Muscle layer of duodenum (tissue), 2 donors: ENCODE results near the gene ITLN2.

Source experiments
- H3K27ac ChIP-seq: one replicate; pipeline ENCODE4 v1.7.0; 2013; ENCODE audit warnings: mild to moderate bottlenecking, low read length
- H3K27me3 ChIP-seq: one replicate; pipeline ENCODE4 v1.7.0; 2013; ENCODE audit warnings: low read depth, mild to moderate bottlenecking, control low read depth, low read length
- H3K36me3 ChIP-seq, 2 donors: one replicate each; pipeline ENCODE4 v1.7.0; 2013; ENCODE audit warnings: low read length in 2 of 2, control low read depth in 1 of 2, mild to moderate bottlenecking in 1 of 2; ENCODE audit not compliant: insufficient read depth in 2 of 2, control insufficient read depth in 1 of 2
- H3K4me1 ChIP-seq, 2 donors: one replicate each; pipeline ENCODE4 v1.7.0; 2013; ENCODE audit warnings: low read length in 2 of 2, mild to moderate bottlenecking in 2 of 2, control low read depth in 1 of 2, moderate library complexity in 1 of 2; ENCODE audit not compliant: insufficient read depth in 2 of 2, control insufficient read depth in 1 of 2
- H3K4me3 ChIP-seq, 2 donors: one replicate each; pipeline ENCODE4 v1.7.0; 2013; ENCODE audit warnings: low read length in 2 of 2, low read depth in 1 of 2, mild to moderate bottlenecking in 1 of 2
- H3K9me3 ChIP-seq, 2 donors: one replicate each; pipeline ENCODE4 v1.7.0; 2013; ENCODE audit warnings: low read length in 2 of 2, control low read depth in 1 of 2, mild to moderate bottlenecking in 1 of 2; ENCODE audit not compliant: control insufficient read depth in 1 of 2
- donor health status: healthy.

The ITLN2 gene

GRCh38 chr1:160981584-160982411 is 27.2 kb upstream of the ITLN2 start:
- Histone ChIP-seq H3K27me3 (no peaks in the 10 kb centered on the region), H3K4me3 (no peak overlapping the region), H3K27ac (no peak overlapping the region), H3K4me1 (peaks cover 0 to 7% of the 10 kb centered on the region in 2 donors), H3K9me3 (no peaks in the 10 kb centered on the region), H3K36me3 (no peaks in the 10 kb centered on the region)

- no peak overlapping the region for H3K4me3 ChIP-seq
These were observed 24.7 kb upstream of the ITLN2 start for GRCh38 chr1:160979286-160979685.

GRCh38 chr1:160978510-160978927 is 23.9 kb upstream of the ITLN2 start:
- no peaks in the 10 kb centered on the region for H3K9me3 ChIP-seq
- H3K27ac ChIP-seq, result no peak overlapping the region
- peaks cover 0 to 7% of the 10 kb centered on the region in 2 donors for H3K4me1 ChIP-seq
- H3K36me3 ChIP-seq, result no peaks in the 10 kb centered on the region
- no peaks in the 10 kb centered on the region for H3K27me3 ChIP-seq
- no peak overlapping the region for H3K4me3 ChIP-seq

More at GRCh38 chr1:160979286-160979685, 24.7 kb upstream of the ITLN2 start:
- Histone ChIP-seq H3K27me3 (no peaks in the 10 kb centered on the region), H3K27ac (no peak overlapping the region), H3K4me1 (peaks cover 0 to 7% of the 10 kb centered on the region in 2 donors), H3K36me3 (no peaks in the 10 kb centered on the region), H3K9me3 (no peaks in the 10 kb centered on the region)

- no peaks in the 10 kb centered on the region for H3K27me3 ChIP-seq
These were observed 20.4 kb upstream of the ITLN2 start for GRCh38 chr1:160975026-160975425.

GRCh38 chr1:160973491-160973890 is 18.9 kb upstream of the ITLN2 start:
- Histone ChIP-seq H3K4me1 (peaks cover 0 to 4% of the 10 kb centered on the region in 2 donors), H3K9me3 (no peaks in the 10 kb centered on the region), H3K36me3 (no peaks in the 10 kb centered on the region), H3K27me3 (no peaks in the 10 kb centered on the region), H3K4me3 (no peak overlapping the region), H3K27ac (no peak overlapping the region)

More at GRCh38 chr1:160975026-160975425, 20.4 kb upstream of the ITLN2 start:
- Histone ChIP-seq H3K4me3 (no peak overlapping the region), H3K4me1 (peaks cover 0 to 4% of the 10 kb centered on the region in 2 donors), H3K9me3 (no peaks in the 10 kb centered on the region), H3K27ac (no peak overlapping the region), H3K36me3 (no peaks in the 10 kb centered on the region)

GRCh38 chr1:160972939-160973338 is 18.3 kb upstream of the ITLN2 start:
- H3K27me3 ChIP-seq, result no peaks in the 10 kb centered on the region

GRCh38 chr1:160971618-160972056 is 17.0 kb upstream of the ITLN2 start:
- H3K27me3 ChIP-seq, result no peaks in the 10 kb centered on the region
- no peaks in the 10 kb centered on the region for H3K36me3 ChIP-seq
- no peak overlapping the region for H3K4me3 ChIP-seq
- no peak overlapping the region for H3K27ac ChIP-seq
- no peaks in the 10 kb centered on the region for H3K9me3 ChIP-seq
- peaks cover 0 to 4% of the 10 kb centered on the region in 2 donors for H3K4me1 ChIP-seq

More at GRCh38 chr1:160972939-160973338, 18.3 kb upstream of the ITLN2 start:
- no peaks in the 10 kb centered on the region for H3K9me3 ChIP-seq
- no peak overlapping the region for H3K27ac ChIP-seq
- no peaks in the 10 kb centered on the region for H3K36me3 ChIP-seq
- H3K4me1 ChIP-seq, result peaks cover 0 to 4% of the 10 kb centered on the region in 2 donors
- no peak overlapping the region for H3K4me3 ChIP-seq

- Histone ChIP-seq H3K9me3 (no peaks in the 10 kb centered on the region), H3K27ac (no peak overlapping the region), H3K4me3 (no peak overlapping the region), H3K36me3 (no peaks in the 10 kb centered on the region), H3K27me3 (no peaks in the 10 kb centered on the region), H3K4me1 (no peaks in the 10 kb centered on the region)
These were observed 8.9 kb upstream of the ITLN2 start for GRCh38 chr1:160963521-160963920.

GRCh38 chr1:160961419-160961818 is 6.8 kb upstream of the ITLN2 start:
- Histone ChIP-seq H3K4me3 (no peak overlapping the region), H3K27ac (no peak overlapping the region), H3K4me1 (no peaks in the 10 kb centered on the region), H3K27me3 (no peaks in the 10 kb centered on the region), H3K9me3 (no peaks in the 10 kb centered on the region), H3K36me3 (no peaks in the 10 kb centered on the region)

GRCh38 chr1:160956966-160957365 is 2.4 kb upstream of the ITLN2 start:
- H3K9me3 ChIP-seq, result no peaks in the 10 kb centered on the region
- H3K4me1 ChIP-seq, result no peaks in the 10 kb centered on the region
- no peaks in the 10 kb centered on the region for H3K36me3 ChIP-seq
- H3K27me3 ChIP-seq, result no peaks in the 10 kb centered on the region
- no peak overlapping the region for H3K4me3 ChIP-seq
- no peak overlapping the region for H3K27ac ChIP-seq

- no peaks in the 10 kb centered on the region for H3K9me3 ChIP-seq
- no peak overlapping the region for H3K4me3 ChIP-seq
- H3K27ac ChIP-seq, result no peak overlapping the region
- no peaks in the 10 kb centered on the region for H3K36me3 ChIP-seq
- H3K27me3 ChIP-seq, result no peaks in the 10 kb centered on the region
- H3K4me1 ChIP-seq, result no peaks in the 10 kb centered on the region
These were observed 1.6 kb downstream of the ITLN2 start for GRCh38 chr1:160953030-160953429.

- Histone ChIP-seq H3K36me3 (no peaks in the 10 kb centered on the region), H3K4me1 (no peaks in the 10 kb centered on the region), H3K27ac (no peak overlapping the region), H3K27me3 (no peaks in the 10 kb centered on the region), H3K9me3 (no peaks in the 10 kb centered on the region), H3K4me3 (no peak overlapping the region)
These were observed 2.5 kb downstream of the ITLN2 start for GRCh38 chr1:160952129-160952510.
